Glutamatergic neuron (in vitro differentiated cells): ENCODE measurements around the gene IL20RA. TPM values are rescaled to one million over a fixed set of nuclear protein-coding genes. Genes with fewer than 3 reads are reported as not detected.

Experiments used
- DNase-seq: peaks from one replicate; pipeline ENCODE4 v3.0.0; 2022
- H3K27ac Mint-ChIP-seq: one replicate; pipeline ENCODE4 v1.8.0; 2020; ENCODE audit warnings: mild to moderate bottlenecking, mixed read lengths, inconsistent platforms; ENCODE audit not compliant: unreplicated experiment
- H3K27me3 Mint-ChIP-seq: one replicate; pipeline ENCODE4 v1.8.0; 2020; ENCODE audit warnings: mild to moderate bottlenecking, moderate library complexity, mixed read lengths, inconsistent platforms; ENCODE audit not compliant: unreplicated experiment
- H3K36me3 Mint-ChIP-seq: one replicate; pipeline ENCODE4 v1.8.0; 2020; ENCODE audit warnings: mild to moderate bottlenecking, mixed read lengths, inconsistent platforms; ENCODE audit not compliant: unreplicated experiment
- H3K4me1 Mint-ChIP-seq: one replicate; pipeline ENCODE4 v1.8.0; 2020; ENCODE audit warnings: mild to moderate bottlenecking, low read depth, mixed read lengths, inconsistent platforms; ENCODE audit not compliant: unreplicated experiment
- H3K4me3 Mint-ChIP-seq: one replicate; pipeline ENCODE4 v1.8.0; 2020; ENCODE audit warnings: mild to moderate bottlenecking, mixed read lengths, inconsistent platforms; ENCODE audit not compliant: unreplicated experiment
- H3K9me3 Mint-ChIP-seq: one replicate; pipeline ENCODE4 v1.8.0; 2020; ENCODE audit warnings: mild to moderate bottlenecking, moderate library complexity, mixed read lengths, inconsistent platforms; ENCODE audit not compliant: unreplicated experiment
- CTCF ChIP-seq: fragments of 200-600 bp; sonication (generic); IDR thresholded peaks from one replicate; pipeline ENCODE4 v1.5.0; 2021; ENCODE audit not compliant: partially characterized antibody, unreplicated experiment
- long read RNA-seq: library from polyadenylated mRNA; unstranded; transcript quantifications from one replicate; pipeline ENCODE4 v2.0.0, GENCODE V29; 2020; ENCODE audit not compliant: unreplicated experiment
- total RNA-seq: library from RNA; stranded (reverse); fragmentation: NEBNext Ultra II Directional; extraction: Animal tissue kit (Norgen Biotek cat#: 25700); gene quantifications from one replicate; pipeline ENCODE4 v1.2.1, GENCODE V29; 2021; ENCODE audit not compliant: unreplicated experiment

IL20RA gene
- total RNA-seq: not detected
- long read RNA-seq: 0 reads

GRCh38 chr6:137044366-137045221, at the start of gene IL20RA:
IL20RA (minus strand) TSS chr6:137044965; CDS start chr6:137044728, 237 bp downstream.
- H3K36me3 Mint-ChIP-seq: peaks cover 9% of the 10 kb centered on the region
- H3K4me1 Mint-ChIP-seq: no peaks in the 10 kb centered on the region

GRCh38 chr6:137093183-137094069, 48.7 kb upstream of the IL20RA start:
- H3K27ac Mint-ChIP-seq: no peak overlapping the region
- DNase-seq: no peak
- TF ChIP-seq CTCF: no peak
- peaks cover 3% of the 10 kb centered on the region for H3K27me3 Mint-ChIP-seq
- H3K4me3 Mint-ChIP-seq: no peak overlapping the region
- no peaks in the 10 kb centered on the region for H3K36me3 Mint-ChIP-seq
- no peaks in the 10 kb centered on the region for H3K9me3 Mint-ChIP-seq
- peaks cover 5% of the 10 kb centered on the region for H3K4me1 Mint-ChIP-seq

More at GRCh38 chr6:137044366-137045221, at the start of gene IL20RA:
- Mint-ChIP-seq H3K27ac (no peak within 1 kb of the TSS), H3K27me3 (peaks cover 10% of the 10 kb centered on the region), H3K4me3 (peak within 1 kb of the TSS; percentile 86), H3K9me3 (peaks cover 1% of the 10 kb centered on the region)
- DNase-seq: peak; percentile 28
- no peak for TF ChIP-seq CTCF

GRCh38 chr6:137092018-137092417, 47.3 kb upstream of the IL20RA start:
- peaks cover 3% of the 10 kb centered on the region for H3K27me3 Mint-ChIP-seq
- no peaks in the 10 kb centered on the region for H3K9me3 Mint-ChIP-seq
- peaks cover 5% of the 10 kb centered on the region for H3K4me1 Mint-ChIP-seq
- H3K4me3 Mint-ChIP-seq: no peak overlapping the region
- no peak for TF ChIP-seq CTCF
- DNase-seq: no peak
- H3K27ac Mint-ChIP-seq: no peak overlapping the region
- H3K36me3 Mint-ChIP-seq: no peaks in the 10 kb centered on the region

GRCh38 chr6:137089305-137089704, 44.5 kb upstream of the IL20RA start:
- H3K27ac Mint-ChIP-seq: no peak overlapping the region
- DNase-seq: no peak
- H3K4me1 Mint-ChIP-seq: peaks cover 9% of the 10 kb centered on the region
- H3K4me3 Mint-ChIP-seq: no peak overlapping the region
- H3K36me3 Mint-ChIP-seq: no peaks in the 10 kb centered on the region
- no peaks in the 10 kb centered on the region for H3K9me3 Mint-ChIP-seq
- no peak for TF ChIP-seq CTCF
- H3K27me3 Mint-ChIP-seq: peaks cover 3% of the 10 kb centered on the region

GRCh38 chr6:137087902-137088301, 43.1 kb upstream of the IL20RA start:
- DNase-seq: no peak
- Mint-ChIP-seq H3K36me3 (no peaks in the 10 kb centered on the region), H3K4me3 (no peak overlapping the region), H3K27me3 (peaks cover 3% of the 10 kb centered on the region), H3K4me1 (peaks cover 11% of the 10 kb centered on the region), H3K27ac (no peak overlapping the region), H3K9me3 (no peaks in the 10 kb centered on the region)
- TF ChIP-seq CTCF: no peak
